Measurements from ENCODE around the gene ENOSF1. TPM values are rescaled to one million over a fixed set of nuclear protein-coding genes. Genes with fewer than 3 reads are reported as not detected.
"Not testable (repeated sequence)": the region's sequence is repeated elsewhere in the genome, so short reads cannot be mapped to it uniquely, and the experiment has no call there.

ENOSF1 gene
- total RNA-seq (10 to 100 TPM; 45.3 to 88.3 TPM), polyA plus RNA-seq (10 to 100 TPM; 15.5 to 61.1 TPM)
- long read RNA-seq, donor 1, transcript ENOSF1-201 (16 exons, 1,867 nt), result major isoform, 8 of 37 reads
- long read RNA-seq, donor 1, partial matches to known transcripts, result 4 of 37 reads
- long read RNA-seq, donor 1, other reads (novel, unspliced or antisense), result 23 of 37 reads
- long read RNA-seq, donor 2, partial matches to known transcripts, result 4 of 13 reads
- long read RNA-seq, donor 2, other reads (novel, unspliced or antisense), result 8 of 13 reads

GRCh38 chr18:712401-713134 is at the start of gene ENOSF1:
TSS of gene ENOSF1 (minus strand) at chr18:712630. CDS start at chr18:712587, 43 bp downstream.
- Histone ChIP-seq H3K27me3 (ENCODE audit: control insufficient read depth in 1 of 2, insufficient read depth in 2 of 2, low read length in 1 of 2) (no peaks in the 10 kb centered on the region), H3K36me3 (ENCODE audit: control insufficient read depth in 1 of 2, insufficient read depth in 2 of 2, low read length in 1 of 2) (no peaks in the 10 kb centered on the region), H3K4me3 (ENCODE audit: low read length in 2 of 2) (peak within 1 kb of the TSS; percentile 81 to 85), H3K27ac (ENCODE audit: low read depth in 1 of 2, low read length in 2 of 2) (peak within 1 kb of the TSS in 1 of 2 donors; percentile 7), H3K9me3 (ENCODE audit: control insufficient read depth, low read length) (no peaks in the 10 kb centered on the region), H3K4me1 (ENCODE audit: control insufficient read depth in 1 of 2, insufficient read depth in 2 of 2, low read length in 2 of 2) (no peaks in the 10 kb centered on the region)
- intact Hi-C loops (cut with DNase I), result loop anchor here in 1 of 2 donors (2.0 to 10.0 kb wide), 2 partner anchors 100 to 1942 kb away; partner anchors contain the start of genes SMCHD1 and YES1
- ATAC-seq (ENCODE audit: low FRiP score), result peak; percentile 91
- 5% methylated on average over 46 to 91 of the region's 91 CpGs for WGBS, 2 donors
- DNase-seq, result peak; percentile 92 to 94

GRCh38 chr18:759864-760263 is 47.4 kb upstream of the ENOSF1 start:
- ATAC-seq (ENCODE audit: low FRiP score); H3K4me1 ChIP-seq (ENCODE audit: control insufficient read depth in 1 of 2, insufficient read depth in 2 of 2, low read length in 2 of 2); H3K9me3 ChIP-seq (ENCODE audit: control insufficient read depth, low read length); H3K27me3 ChIP-seq (ENCODE audit: control insufficient read depth in 1 of 2, insufficient read depth in 2 of 2, low read length in 1 of 2); H3K27ac ChIP-seq (ENCODE audit: low read depth in 1 of 2, low read length in 2 of 2); H3K36me3 ChIP-seq (ENCODE audit: control insufficient read depth in 1 of 2, insufficient read depth in 2 of 2, low read length in 1 of 2); intact Hi-C loops (cut with DNase I); DNase-seq; H3K4me3 ChIP-seq (ENCODE audit: low read length in 2 of 2): not testable (repeated sequence)
- WGBS, 2 donors, result 93 to 98% methylated on average over 2 of the region's 4 CpGs

GRCh38 chr18:755506-755905 is 43.1 kb upstream of the ENOSF1 start:
- H3K4me1 ChIP-seq (ENCODE audit: control insufficient read depth in 1 of 2, insufficient read depth in 2 of 2, low read length in 2 of 2), result no peaks in the 10 kb centered on the region
- no peaks in the 10 kb centered on the region for H3K27me3 ChIP-seq (ENCODE audit: control insufficient read depth in 1 of 2, insufficient read depth in 2 of 2, low read length in 1 of 2)
- DNase-seq, result no peak
- WGBS, 2 donors, result 67 to 73% methylated on average over 2 of the region's 2 CpGs
- ATAC-seq (ENCODE audit: low FRiP score), result no peak
- intact Hi-C loops (cut with DNase I), result no loop called here
- H3K36me3 ChIP-seq (ENCODE audit: control insufficient read depth in 1 of 2, insufficient read depth in 2 of 2, low read length in 1 of 2), result no peaks in the 10 kb centered on the region
- no peaks in the 10 kb centered on the region for H3K9me3 ChIP-seq (ENCODE audit: control insufficient read depth, low read length)
- H3K4me3 ChIP-seq (ENCODE audit: low read length in 2 of 2), result no peak overlapping the region
- no peak overlapping the region for H3K27ac ChIP-seq (ENCODE audit: low read depth in 1 of 2, low read length in 2 of 2)

GRCh38 chr18:754656-755055 is 42.2 kb upstream of the ENOSF1 start:
- H3K4me1 ChIP-seq (ENCODE audit: control insufficient read depth in 1 of 2, insufficient read depth in 2 of 2, low read length in 2 of 2), result no peaks in the 10 kb centered on the region
- no peaks in the 10 kb centered on the region for H3K27me3 ChIP-seq (ENCODE audit: control insufficient read depth in 1 of 2, insufficient read depth in 2 of 2, low read length in 1 of 2)
- no peaks in the 10 kb centered on the region for H3K9me3 ChIP-seq (ENCODE audit: control insufficient read depth, low read length)
- 89 to 98% methylated on average over 1 of the region's 1 CpG for WGBS, 2 donors
- H3K4me3 ChIP-seq (ENCODE audit: low read length in 2 of 2), result no peak overlapping the region
- DNase-seq (no peak), ATAC-seq (ENCODE audit: low FRiP score) (no peak)
- intact Hi-C loops (cut with DNase I), result no loop called here
- H3K27ac ChIP-seq (ENCODE audit: low read depth in 1 of 2, low read length in 2 of 2), result no peak overlapping the region
- H3K36me3 ChIP-seq (ENCODE audit: control insufficient read depth in 1 of 2, insufficient read depth in 2 of 2, low read length in 1 of 2), result no peaks in the 10 kb centered on the region

- Histone ChIP-seq H3K4me1 (ENCODE audit: control insufficient read depth in 1 of 2, insufficient read depth in 2 of 2, low read length in 2 of 2) (no peaks in the 10 kb centered on the region), H3K36me3 (ENCODE audit: control insufficient read depth in 1 of 2, insufficient read depth in 2 of 2, low read length in 1 of 2) (no peaks in the 10 kb centered on the region), H3K4me3 (ENCODE audit: low read length in 2 of 2) (no peak overlapping the region), H3K27ac (ENCODE audit: low read depth in 1 of 2, low read length in 2 of 2) (no peak overlapping the region), H3K27me3 (ENCODE audit: control insufficient read depth in 1 of 2, insufficient read depth in 2 of 2, low read length in 1 of 2) (no peaks in the 10 kb centered on the region), H3K9me3 (ENCODE audit: control insufficient read depth, low read length) (no peaks in the 10 kb centered on the region)
- 94 to 99% methylated on average over 1 of the region's 1 CpG for WGBS, 2 donors
- intact Hi-C loops (cut with DNase I), result no loop called here
- ATAC-seq (ENCODE audit: low FRiP score), result no peak
- DNase-seq, result no peak
Observed at GRCh38 chr18:750456-750855, 38.0 kb upstream of the ENOSF1 start.

- peaks cover 0 to 1% of the 10 kb centered on the region in 2 donors for H3K36me3 ChIP-seq (ENCODE audit: control insufficient read depth in 1 of 2, insufficient read depth in 2 of 2, low read length in 1 of 2)
- no peak overlapping the region for H3K27ac ChIP-seq (ENCODE audit: low read depth in 1 of 2, low read length in 2 of 2)
- WGBS, 2 donors, result 68 to 92% methylated on average over 2 of the region's 2 CpGs
- H3K27me3 ChIP-seq (ENCODE audit: control insufficient read depth in 1 of 2, insufficient read depth in 2 of 2, low read length in 1 of 2), result no peaks in the 10 kb centered on the region
- H3K4me1 ChIP-seq (ENCODE audit: control insufficient read depth in 1 of 2, insufficient read depth in 2 of 2, low read length in 2 of 2), result no peaks in the 10 kb centered on the region
- no peak for DNase-seq
- intact Hi-C loops (cut with DNase I), result no loop called here
- no peak overlapping the region for H3K4me3 ChIP-seq (ENCODE audit: low read length in 2 of 2)
- ATAC-seq (ENCODE audit: low FRiP score), result no peak
- no peaks in the 10 kb centered on the region for H3K9me3 ChIP-seq (ENCODE audit: control insufficient read depth, low read length)
Observed at GRCh38 chr18:744832-745597, 32.6 kb upstream of the ENOSF1 start.

GRCh38 chr18:741931-742512 is 29.6 kb upstream of the ENOSF1 start:
- no peaks in the 10 kb centered on the region for H3K4me1 ChIP-seq (ENCODE audit: control insufficient read depth in 1 of 2, insufficient read depth in 2 of 2, low read length in 2 of 2)
- H3K9me3 ChIP-seq (ENCODE audit: control insufficient read depth, low read length), result no peaks in the 10 kb centered on the region
- H3K27me3 ChIP-seq (ENCODE audit: control insufficient read depth in 1 of 2, insufficient read depth in 2 of 2, low read length in 1 of 2), result no peaks in the 10 kb centered on the region
- no peak overlapping the region for H3K4me3 ChIP-seq (ENCODE audit: low read length in 2 of 2)
- intact Hi-C loops (cut with DNase I), result loop anchor here (2.0 kb wide), 2 partner anchors 89 to 97 kb away; no protein-coding TSS in a partner anchor
- H3K36me3 ChIP-seq (ENCODE audit: control insufficient read depth in 1 of 2, insufficient read depth in 2 of 2, low read length in 1 of 2), result peaks cover 3 to 5% of the 10 kb centered on the region in 2 donors
- H3K27ac ChIP-seq (ENCODE audit: low read depth in 1 of 2, low read length in 2 of 2), result no peak overlapping the region
- DNase-seq (no peak), ATAC-seq (ENCODE audit: low FRiP score) (peak; percentile 80)

- Histone ChIP-seq H3K4me3 (ENCODE audit: low read length in 2 of 2) (no peak overlapping the region), H3K27ac (ENCODE audit: low read depth in 1 of 2, low read length in 2 of 2) (no peak overlapping the region), H3K27me3 (ENCODE audit: control insufficient read depth in 1 of 2, insufficient read depth in 2 of 2, low read length in 1 of 2) (no peaks in the 10 kb centered on the region), H3K4me1 (ENCODE audit: control insufficient read depth in 1 of 2, insufficient read depth in 2 of 2, low read length in 2 of 2) (no peaks in the 10 kb centered on the region), H3K9me3 (ENCODE audit: control insufficient read depth, low read length) (no peaks in the 10 kb centered on the region), H3K36me3 (ENCODE audit: control insufficient read depth in 1 of 2, insufficient read depth in 2 of 2, low read length in 1 of 2) (peaks cover 0 to 3% of the 10 kb centered on the region in 2 donors)
- intact Hi-C loops (cut with DNase I), result no loop called here
- 88 to 98% methylated on average over 3 of the region's 3 CpGs for WGBS, 2 donors
- no peak for ATAC-seq (ENCODE audit: low FRiP score)
- DNase-seq, result no peak
Observed at GRCh38 chr18:732371-732770, 19.9 kb upstream of the ENOSF1 start.
